ENCODE data around the gene CTPS1.

Gene CTPS1

GRCh38 chr1:41028034-41028642 is 48.6 kb downstream of the CTPS1 start:
- no peak for DNase-seq

DNA sequence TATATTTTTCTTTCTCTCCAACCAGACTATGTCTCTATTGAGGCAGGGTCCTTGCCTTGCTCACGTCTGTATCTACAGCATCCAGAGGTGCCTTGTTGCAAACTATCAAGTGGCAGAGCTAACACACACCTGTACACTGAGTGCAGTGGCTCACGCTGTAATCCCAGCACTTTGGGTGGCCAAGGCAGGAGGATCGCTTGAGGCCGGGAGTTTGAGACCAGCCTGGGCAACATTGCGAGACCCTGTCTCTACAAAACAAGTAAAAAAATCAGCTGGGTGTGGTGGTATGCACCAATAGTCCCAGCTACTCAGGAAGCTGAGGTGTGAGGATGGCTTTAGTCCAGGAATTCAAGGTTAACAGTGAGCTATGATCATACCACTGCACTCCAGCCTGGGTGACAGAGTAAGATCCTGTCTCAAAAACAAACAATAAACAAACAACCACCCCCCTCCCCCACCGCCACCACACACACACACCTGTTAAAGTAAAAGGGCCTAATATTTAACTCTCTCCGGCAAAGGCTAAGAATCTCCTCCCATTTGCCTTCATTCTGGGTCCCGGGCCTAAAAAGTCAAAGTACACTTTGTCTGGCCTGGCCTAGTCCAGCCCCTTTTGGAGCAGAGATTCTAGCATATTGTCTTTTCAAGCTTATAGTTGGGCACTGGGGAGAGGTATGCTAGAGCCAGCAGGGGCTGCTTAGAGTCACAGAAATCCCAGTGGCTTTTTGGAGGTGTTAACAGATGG is 51.5 kb downstream of the CTPS1 start:
- DNase-seq: no peak

GRCh38 chr1:41032147-41032546 is 52.7 kb downstream of the CTPS1 start:
- DNase-seq: no peak

DNA sequence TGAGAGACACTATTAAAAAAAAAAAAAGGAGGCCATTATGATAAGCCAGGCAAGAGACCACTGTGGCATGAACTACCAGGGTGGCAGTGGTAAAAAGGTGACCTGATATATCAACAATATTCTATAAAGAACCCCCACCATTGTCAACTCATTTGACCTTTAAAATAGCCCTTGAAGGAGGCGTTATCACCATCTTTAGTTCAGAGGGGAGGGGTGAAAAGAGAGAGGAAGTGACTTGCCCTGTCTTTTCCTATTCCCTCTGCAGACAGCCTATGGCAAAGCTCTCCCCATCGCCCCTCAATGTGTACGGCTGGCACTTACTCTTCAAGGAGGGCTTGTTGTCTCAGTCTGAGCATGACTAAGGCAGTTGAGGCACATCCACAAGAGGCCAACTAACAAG is 53.8 kb downstream of the CTPS1 start:
- DNase-seq: no peak

DNA sequence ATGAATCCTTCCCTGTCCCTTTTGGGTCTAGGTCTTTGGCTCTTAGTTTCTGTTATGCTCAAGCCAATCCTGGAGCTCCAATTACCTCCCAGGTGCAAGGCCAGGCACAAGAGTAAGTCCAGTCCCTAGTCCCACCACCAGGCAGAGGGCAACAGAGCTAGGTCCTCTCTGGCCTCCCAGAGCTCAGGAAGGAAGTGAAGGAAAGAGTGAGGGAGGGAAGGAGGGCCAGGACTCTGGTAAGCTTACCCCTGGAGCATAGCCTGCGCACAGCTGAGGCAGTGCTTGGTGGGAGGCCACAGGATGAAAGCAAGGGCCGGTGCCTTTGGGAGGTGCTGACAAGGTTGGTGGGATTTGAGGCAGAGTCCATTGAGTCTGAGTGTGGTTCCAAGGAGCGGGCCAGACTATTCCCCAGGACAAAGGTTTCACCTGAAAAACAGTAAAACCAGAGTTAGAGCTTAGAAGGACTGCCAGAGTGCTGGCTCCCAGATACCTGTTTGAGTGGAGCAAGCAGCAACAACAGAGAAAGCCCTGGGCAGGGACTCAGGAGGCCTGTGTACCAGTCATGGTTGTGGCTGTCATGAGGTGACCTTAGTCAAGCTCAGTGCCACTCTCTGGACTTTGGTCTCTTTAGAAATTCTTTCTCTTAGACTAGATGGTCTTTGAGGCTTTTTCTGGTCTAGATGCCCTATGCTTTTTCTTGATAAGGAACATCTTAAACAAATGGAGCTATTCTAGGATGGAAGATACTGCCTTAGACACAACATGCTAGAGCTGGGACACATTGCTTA is 57.8 kb downstream of the CTPS1 start:
- DNase-seq: no peak

DNA sequence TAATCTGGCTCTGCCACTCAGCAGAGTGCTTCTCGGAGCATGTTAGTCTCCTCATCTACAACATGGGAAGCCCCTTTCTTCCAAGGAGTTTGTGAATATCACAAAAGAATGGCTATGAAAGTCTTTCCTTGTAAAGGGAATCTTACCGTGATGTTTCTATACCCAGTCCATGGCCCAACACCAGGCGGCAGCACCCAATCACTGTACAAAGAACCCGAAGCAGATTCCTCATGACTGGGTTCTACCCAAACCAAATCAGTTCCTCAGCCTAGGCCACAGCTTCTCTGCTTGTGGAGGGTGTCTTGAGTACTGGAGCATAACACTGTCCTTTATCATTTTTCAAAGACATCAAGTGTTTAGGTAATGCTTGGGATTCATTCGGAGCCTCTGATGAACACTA is 58.6 kb downstream of the CTPS1 start:
- no peak for DNase-seq

DNA sequence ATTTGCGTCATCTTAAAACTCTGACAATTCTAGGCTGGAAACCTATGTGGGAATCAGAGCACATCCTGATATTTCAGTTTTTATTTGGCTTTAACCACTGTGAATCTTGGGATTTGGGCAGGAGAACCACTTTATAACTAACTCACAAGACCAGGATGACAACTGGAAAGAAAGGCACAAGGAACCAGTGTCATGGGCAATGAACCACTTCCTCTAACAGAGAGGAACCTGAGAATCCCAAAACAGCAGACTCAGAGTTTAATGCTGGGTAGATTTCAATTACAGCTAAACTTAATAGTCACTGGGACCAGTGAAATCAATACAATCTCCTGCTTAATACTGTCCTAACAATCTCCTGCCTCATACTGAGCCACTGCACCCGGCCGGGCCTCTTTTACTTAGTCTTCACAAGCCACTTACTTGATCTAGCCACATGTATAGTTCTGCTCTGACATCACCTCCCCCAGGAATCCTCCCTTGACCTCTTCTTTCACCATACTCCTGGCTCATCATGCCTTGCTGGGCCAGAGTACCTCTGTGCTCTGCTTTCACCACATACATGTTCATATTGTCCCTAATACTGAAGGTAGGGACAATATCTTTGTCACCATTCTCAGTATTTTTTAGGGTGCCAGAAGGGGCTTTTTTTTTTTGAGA is 62.2 kb downstream of the CTPS1 start:
- no peak for DNase-seq

DNA sequence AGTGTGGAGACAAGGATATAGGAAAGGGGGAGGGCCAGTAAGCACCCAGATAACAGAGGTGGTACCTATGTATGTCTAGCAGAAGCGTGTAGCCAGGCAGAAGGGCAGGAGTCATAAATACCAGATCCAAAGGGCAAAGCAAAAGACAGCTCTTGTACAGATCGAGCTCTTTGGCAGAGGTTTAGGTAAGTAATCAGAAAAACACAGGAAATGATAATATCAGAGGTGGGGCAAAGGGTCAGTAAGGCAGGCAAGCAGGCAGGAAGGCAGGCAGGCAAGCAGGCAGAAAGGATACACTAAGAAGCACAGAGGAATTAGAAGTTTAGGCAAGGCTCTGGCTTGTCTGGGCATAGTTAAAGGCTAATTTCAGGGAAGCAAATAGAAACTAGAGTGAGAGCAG is 64.7 kb downstream of the CTPS1 start:
- DNase-seq: no peak

GRCh38 chr1:41045740-41046139 is 66.2 kb downstream of the CTPS1 start:
- DNase-seq: no peak

GRCh38 chr1:41046347-41046775 is 66.9 kb downstream of the CTPS1 start:
- DNase-seq: no peak

DNA sequence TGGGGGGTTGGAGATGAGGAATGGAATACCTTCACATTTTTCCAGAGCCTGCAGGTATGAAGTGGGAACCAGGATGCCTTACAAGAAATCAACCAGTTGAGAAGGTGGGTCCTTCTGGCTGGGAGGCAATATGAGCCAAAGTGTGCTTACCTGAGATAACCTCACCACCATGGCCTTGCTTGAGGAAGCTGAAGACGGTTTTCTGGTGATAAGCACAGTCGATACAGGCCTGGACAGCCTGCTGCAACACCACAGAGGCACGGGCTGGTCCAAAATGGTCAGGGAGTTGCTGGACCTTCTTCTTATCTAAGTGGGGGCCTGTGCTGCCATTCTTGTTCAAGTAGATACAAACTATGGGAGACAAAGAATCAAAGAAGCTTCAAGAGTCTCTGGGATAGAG is 69.0 kb downstream of the CTPS1 start:
- no peak for DNase-seq

DNA sequence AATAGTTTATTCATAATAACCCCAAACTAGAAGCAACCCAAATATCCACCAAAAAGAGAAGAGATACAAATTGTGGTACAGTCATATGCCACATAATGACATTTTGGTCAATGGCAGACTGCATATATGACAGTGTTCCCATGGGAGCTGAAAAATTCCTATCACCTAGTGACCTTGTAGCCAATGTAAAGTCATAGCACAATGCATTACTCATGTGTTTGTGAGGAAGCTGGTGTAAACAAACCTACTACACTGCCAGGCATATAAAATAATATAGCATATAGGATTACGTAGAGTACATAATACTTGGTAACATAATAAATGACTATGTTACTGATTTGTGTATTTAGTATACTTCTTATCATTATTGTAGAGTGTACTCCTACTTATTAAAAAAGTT is 71.5 kb downstream of the CTPS1 start:
- no peak for DNase-seq

GRCh38 chr1:41053316-41053715 is 73.8 kb downstream of the CTPS1 start:
- DNase-seq: no peak

DNA sequence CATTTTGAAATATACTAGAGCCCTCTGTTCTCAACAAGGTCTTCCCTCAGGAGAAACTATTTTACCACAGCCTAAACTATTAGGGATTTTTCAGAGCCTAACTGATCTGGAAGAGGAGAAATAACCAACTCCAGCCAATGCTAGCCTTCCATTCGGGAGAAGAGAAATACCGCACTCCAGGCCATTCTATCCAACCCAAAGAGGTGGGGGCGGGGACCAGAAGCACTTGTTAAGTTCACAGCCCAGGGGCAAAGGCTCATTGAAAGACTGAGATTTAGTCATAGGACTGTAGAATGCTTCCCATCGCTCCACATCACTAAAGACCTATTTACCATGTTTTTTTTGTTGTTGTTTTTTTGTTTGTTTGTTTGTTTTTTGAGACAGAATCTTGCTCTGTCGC is 77.4 kb downstream of the CTPS1 start:
- no peak for DNase-seq

Measured in CD4-positive, alpha-beta T cell treated with Interleukin-1 beta for 1 hour (primary cell).